ENCODE data around the gene HEBP1.

- TF ChIP-seq POLR2A (IDR thresholded peaks at IDR 0.05; ENCODE audit: low read length) (no peak), GATA1 (IDR thresholded peaks at IDR 0.05; ENCODE audit: low read depth, low read length) (no peak)
Observed at GRCh38 chr12:12977231-12977630, 22.8 kb downstream of the HEBP1 start.

Data from erythroblast (primary cell).